Ovary (tissue), 3 donors: ENCODE results near the gene SLC31A1.

ENCODE experiments used
- EP300 ChIP-seq: sonication (generic); formaldehyde crosslinking; IDR thresholded peaks from one replicate; pipeline ENCODE4 v1.6.1; 2017; ENCODE audit warnings: antibody characterized with exemption
- POLR2A ChIP-seq: fragments of 450-650 bp; IDR thresholded peaks from one replicate; pipeline ENCODE4 v1.6.1; 2017; ENCODE audit warnings: antibody characterized with exemption, mild to moderate bottlenecking, moderate library complexity
- TF ChIP-seq, protein P1 (sequence below), 3 donors: fragments of 450-650 bp in 2 of 3; fragments of 200-600 bp in 1 of 3; IDR thresholded peaks; one replicate each; pipeline versions ENCODE4 v1.5.1 to v1.8.0; 2016 to 2022; ENCODE audit warnings: antibody characterized with exemption in 3 of 3, mild to moderate bottlenecking in 1 of 3
- donor health status: DM: no; HTN: no; CAD: no.

DNA sequence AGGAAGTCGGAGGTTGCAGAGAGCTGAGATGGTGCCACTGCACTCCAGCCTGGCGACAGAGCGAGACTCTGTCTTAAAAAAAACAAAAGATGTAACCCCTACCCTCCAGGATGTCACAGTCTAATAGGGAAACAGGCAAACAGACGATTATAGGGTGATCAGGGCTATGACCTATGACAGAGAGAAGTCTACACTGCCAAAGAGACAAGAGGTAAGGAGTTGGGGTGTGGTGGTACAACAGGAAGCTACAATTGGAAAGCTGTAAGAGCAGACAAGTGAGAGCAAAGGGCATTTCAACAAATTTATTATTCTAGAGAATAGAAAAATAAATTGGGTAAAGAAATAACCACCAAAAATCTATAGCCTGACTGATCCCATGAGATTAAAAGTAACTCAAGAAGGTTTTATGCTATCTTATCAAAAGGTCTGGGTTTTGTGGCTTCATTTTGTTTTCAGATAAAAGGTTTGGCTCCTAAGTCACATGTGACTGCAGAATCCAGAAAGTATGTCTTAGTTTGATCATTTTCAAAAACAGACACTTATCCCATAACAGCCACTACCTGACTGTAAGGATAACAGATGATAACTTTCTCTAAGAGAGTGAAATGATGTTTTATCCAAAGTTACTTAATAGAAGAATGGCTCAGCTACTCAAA lies 46.7 kb downstream of the SLC31A1 start:
- TF ChIP-seq, protein P1, sequence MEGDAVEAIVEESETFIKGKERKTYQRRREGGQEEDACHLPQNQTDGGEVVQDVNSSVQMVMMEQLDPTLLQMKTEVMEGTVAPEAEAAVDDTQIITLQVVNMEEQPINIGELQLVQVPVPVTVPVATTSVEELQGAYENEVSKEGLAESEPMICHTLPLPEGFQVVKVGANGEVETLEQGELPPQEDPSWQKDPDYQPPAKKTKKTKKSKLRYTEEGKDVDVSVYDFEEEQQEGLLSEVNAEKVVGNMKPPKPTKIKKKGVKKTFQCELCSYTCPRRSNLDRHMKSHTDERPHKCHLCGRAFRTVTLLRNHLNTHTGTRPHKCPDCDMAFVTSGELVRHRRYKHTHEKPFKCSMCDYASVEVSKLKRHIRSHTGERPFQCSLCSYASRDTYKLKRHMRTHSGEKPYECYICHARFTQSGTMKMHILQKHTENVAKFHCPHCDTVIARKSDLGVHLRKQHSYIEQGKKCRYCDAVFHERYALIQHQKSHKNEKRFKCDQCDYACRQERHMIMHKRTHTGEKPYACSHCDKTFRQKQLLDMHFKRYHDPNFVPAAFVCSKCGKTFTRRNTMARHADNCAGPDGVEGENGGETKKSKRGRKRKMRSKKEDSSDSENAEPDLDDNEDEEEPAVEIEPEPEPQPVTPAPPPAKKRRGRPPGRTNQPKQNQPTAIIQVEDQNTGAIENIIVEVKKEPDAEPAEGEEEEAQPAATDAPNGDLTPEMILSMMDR (IDR thresholded peaks at IDR 0.05), result no peak
- no peak for TF ChIP-seq POLR2A
- no peak for TF ChIP-seq EP300
